Heart left ventricle (tissue), 13 donors: ENCODE data around the gene RAET1E.

Experiments used
- CTCF ChIP-seq, 12 donors: fragments of 200-600 bp; sonication (generic) in 4 of 12; IDR thresholded peaks; one replicate each; pipeline versions ENCODE4 v1.5.0 to v1.8.0; 2018 to 2022; ENCODE audit warnings: antibody characterized with exemption in 12 of 12, mild to moderate bottlenecking in 5 of 12
- POLR2A ChIP-seq, 2 donors: fragments of 450-650 bp; IDR thresholded peaks; one replicate each; pipeline ENCODE4 v1.6.1; 2017; ENCODE audit warnings: antibody characterized with exemption in 2 of 2, mild to moderate bottlenecking in 2 of 2, moderate library complexity in 2 of 2
- donor health status: ischemic (EF 13 %, LVEDD 7.1; RV severe dilation, severe dysfunction).
- donor health status: DM: no; HTN: yes; CAD: no.
- donor health status: DM: no; HTN: no; CAD: no.
- donor health status: ischemic (EF 25% LVEDD 6.9; RV normal size, moderate dysfunction).
- donor health status: ischemic (EF 25% LVEDD 5.7; RV mildly dilated, moderate dysfunction).
- donor health status: ischemic (EF 35%, LVEDD 5.7; RV mildly dilated, moderate dysfunction).
- donor health status: nonischemic (EF 11% LVEDD 7.7; RV severe dilation, severe dysfunction).
- donor health status: DM: yes; HTN: yes; CAD: no.
- donor health status: PGD.
- donor health status: ischemic (EF 29% LVEDD 5.4; RV normal size, mild dysfunction).
- donor health status: nonischemic (EF 23%, LVEDD 6.1; RV moderate dilation, normal function).

GRCh38 chr6:149864578-149865535 lies 33.1 kb downstream of the RAET1E start:
- TF ChIP-seq CTCF (IDR thresholded peaks at IDR 0.05): peak; percentile 43 to 72 (median 60)
- TF ChIP-seq POLR2A (IDR thresholded peaks at IDR 0.05): no peak
